Liver (tissue), 9 donors: Measurements from ENCODE around the gene HPCA. TPM values are rescaled to one million over a fixed set of nuclear protein-coding genes. Genes with fewer than 3 reads are reported as not detected.
A peak's percentile ranks its signal among the peaks of the same experiment; 100 is the strongest.

ENCODE experiments used
- DNase-seq: peaks from one replicate; pipeline ENCODE4 v3.0.0-alpha.2; 2017; ENCODE audit warnings: low spot score
- H3K27ac ChIP-seq, 2 donors: one replicate each; pipeline ENCODE4 v1.7.0; 2013; ENCODE audit warnings: inconsistent platforms in 2 of 2, low read length in 2 of 2, control low read depth in 1 of 2, low read depth in 1 of 2, mild to moderate bottlenecking in 1 of 2
- H3K27me3 ChIP-seq, 4 donors: one replicate each; pipeline versions ENCODE4 v1.6.1 to v1.7.0; 2013; ENCODE audit warnings: low read length in 3 of 4, inconsistent platforms in 1 of 4, mild to moderate bottlenecking in 1 of 4, moderate library complexity in 1 of 4; ENCODE audit not compliant: control insufficient read depth in 4 of 4, insufficient read depth in 4 of 4
- H3K36me3 ChIP-seq, 4 donors: one replicate each; pipeline versions ENCODE4 v1.6.1 to v1.7.0; 2013; ENCODE audit warnings: low read length in 3 of 4, mild to moderate bottlenecking in 3 of 4, low read depth in 1 of 4, moderate library complexity in 1 of 4; ENCODE audit not compliant: control insufficient read depth in 4 of 4, insufficient read depth in 3 of 4
- H3K4me1 ChIP-seq, 4 donors: one replicate each; pipeline versions ENCODE4 v1.6.1 to v1.7.0; 2013; ENCODE audit warnings: low read length in 3 of 4, mild to moderate bottlenecking in 3 of 4, moderate library complexity in 1 of 4; ENCODE audit not compliant: control insufficient read depth in 4 of 4, insufficient read depth in 4 of 4
- H3K4me3 ChIP-seq, 3 donors: one replicate each; pipeline versions ENCODE4 v1.6.1 to v1.7.0; 2013; ENCODE audit warnings: low read length in 3 of 3, control low read depth in 1 of 3, low read depth in 1 of 3, mild to moderate bottlenecking in 1 of 3
- H3K9ac ChIP-seq, 2 donors: one replicate each; pipeline ENCODE4 v1.7.0; 2013; ENCODE audit warnings: low read length in 2 of 2, mild to moderate bottlenecking in 2 of 2, moderate library complexity in 2 of 2, control low read depth in 1 of 2, low read depth in 1 of 2
- H3K9me3 ChIP-seq, 4 donors: one replicate each; pipeline versions ENCODE4 v1.6.1 to v1.7.0; 2013; ENCODE audit warnings: low read length in 3 of 4; ENCODE audit not compliant: control insufficient read depth in 4 of 4
- ATF3 ChIP-seq: IDR thresholded peaks from 2 replicates; pipeline ENCODE4 v1.6.1; 2016; ENCODE audit warnings: antibody characterized with exemption
- CTCF ChIP-seq: fragments of 150-350 bp; IDR thresholded peaks from 2 replicates; pipeline ENCODE4 v1.5.1; 2017; ENCODE audit warnings: improper control_type of control experiment, low read depth, low read length; ENCODE audit not compliant: missing input control
- EGR1 ChIP-seq, 2 donors: IDR thresholded peaks; 2 replicates each; pipeline ENCODE4 v1.6.1; 2016 to 2018; ENCODE audit warnings: antibody characterized with exemption in 2 of 2, low read depth in 2 of 2
- FOXA1 ChIP-seq: IDR thresholded peaks from 2 replicates; pipeline ENCODE4 v1.6.1; 2016; ENCODE audit warnings: antibody characterized with exemption
- FOXA2 ChIP-seq: IDR thresholded peaks from 2 replicates; pipeline ENCODE4 v1.6.1; 2016; ENCODE audit warnings: antibody characterized with exemption
- GABPA ChIP-seq, 2 donors: IDR thresholded peaks in 1 of 2; conservative IDR thresholded peaks in 1 of 2; 2 replicates each; pipeline ENCODE4 v1.6.1; 2016; ENCODE audit warnings: antibody characterized with exemption in 2 of 2, mild to moderate bottlenecking in 1 of 2, moderate library complexity in 1 of 2
- HNF4A ChIP-seq, 2 donors: conservative IDR thresholded peaks; 2 replicates each; pipeline ENCODE4 v1.6.1; 2016; ENCODE audit warnings: antibody characterized with exemption in 2 of 2, mild to moderate bottlenecking in 2 of 2
- HNF4G ChIP-seq: IDR thresholded peaks from 2 replicates; pipeline ENCODE4 v1.6.1; 2016; ENCODE audit warnings: antibody characterized with exemption
- JUND ChIP-seq, 2 donors: IDR thresholded peaks; 2 replicates each; pipeline ENCODE4 v1.6.1; 2016; ENCODE audit warnings: antibody characterized with exemption in 2 of 2
- NR2F2 ChIP-seq: IDR thresholded peaks from 2 replicates; pipeline ENCODE4 v1.6.1; 2016; ENCODE audit warnings: antibody characterized with exemption
- RAD21 ChIP-seq, 2 donors: IDR thresholded peaks; 2 replicates each; pipeline ENCODE4 v1.6.1; 2016; ENCODE audit warnings: antibody characterized with exemption in 2 of 2, mild to moderate bottlenecking in 2 of 2
- REST ChIP-seq: IDR thresholded peaks from 2 replicates; pipeline ENCODE4 v1.6.1; 2016; ENCODE audit warnings: antibody characterized with exemption, mild to moderate bottlenecking
- RXRA ChIP-seq, 2 donors: IDR thresholded peaks; 2 replicates each; pipeline ENCODE4 v1.6.1; 2017 to 2018; ENCODE audit warnings: antibody characterized with exemption in 2 of 2, mild to moderate bottlenecking in 1 of 2
- SP1 ChIP-seq: IDR thresholded peaks from 2 replicates; pipeline ENCODE4 v1.6.1; 2018; ENCODE audit warnings: antibody characterized with exemption, mild to moderate bottlenecking
- TAF1 ChIP-seq: conservative IDR thresholded peaks from 2 replicates; pipeline ENCODE4 v1.6.1; 2016; ENCODE audit warnings: antibody characterized with exemption, mild to moderate bottlenecking
- YY1 ChIP-seq: IDR thresholded peaks from 2 replicates; pipeline ENCODE4 v1.6.1; 2016; ENCODE audit warnings: antibody characterized with exemption, mild to moderate bottlenecking
- ZBTB33 ChIP-seq: IDR thresholded peaks from 2 replicates; pipeline ENCODE4 v1.6.1; 2016; ENCODE audit warnings: antibody characterized with exemption
- WGBS: extraction: QIAGEN DNeasy Blood & Tissue Kit; methylation state at CpG from one replicate; pipeline ENCODE4 v1.1.7; 2013; 5-methylcytosine and 5-hydroxymethylcytosine counted together
- polyA plus RNA-seq, 2 donors: library from polyadenylated mRNA; stranded (reverse) in 1 of 2; unstranded in 1 of 2; fragments of 200-250 nt in 1 of 2; fragments of >200 nt in 1 of 2; fragmentation: Nextera tagmentation in 1 of 2; extraction: Ambion mirVana in 1 of 2; gene quantifications; one replicate each; pipeline versions ENCODE4 v1.2.1 to v1.2.3, GENCODE V29; 2013 to 2015
- total RNA-seq, 2 donors: library from RNA; depleted of rRNA; stranded (reverse); fragments of >200 nt; gene quantifications; one replicate each; pipeline ENCODE4 v1.2.3, GENCODE V29; 2014
- TF ChIP-seq, protein P1 (sequence below): IDR thresholded peaks from 2 replicates; pipeline ENCODE4 v1.6.1; 2016; ENCODE audit warnings: antibody characterized with exemption
- donor health status: healthy.
- donor health status: healthy.
- donor health status: healthy.
- donor health status: healthy.
- donor health status: healthy.

The HPCA gene
- total and polyA plus RNA-seq, 4 donors: not detected

DNA sequence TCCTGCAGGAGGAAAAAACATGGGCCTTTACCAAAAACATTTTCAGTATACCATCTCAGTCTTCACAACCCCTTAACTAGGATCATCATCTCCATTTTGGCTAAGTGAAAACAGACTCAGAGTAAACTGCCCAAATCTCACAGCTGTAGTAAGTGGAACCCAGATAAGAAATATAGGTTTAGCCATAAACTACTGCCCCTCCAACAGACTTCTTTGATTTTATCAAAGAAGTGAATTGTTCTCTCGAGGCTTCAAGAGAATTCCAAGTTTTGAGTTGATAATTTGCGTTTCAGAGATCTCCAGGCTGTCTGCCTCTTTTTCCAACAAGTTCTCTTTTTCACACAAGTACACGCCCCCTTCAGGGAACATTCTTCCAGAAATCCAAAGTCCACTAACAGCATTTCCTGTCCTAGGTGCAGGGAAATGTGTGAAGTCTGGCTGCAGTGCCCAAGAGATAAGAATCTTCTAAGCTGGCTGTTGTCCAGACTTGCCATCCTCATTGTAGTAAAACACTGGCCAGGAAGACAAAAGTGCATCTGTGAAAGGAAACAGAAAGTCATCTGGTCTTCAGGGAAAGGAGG, 47.5 kb downstream of the HPCA start:
- Histone ChIP-seq H3K4me1 (peaks cover 10 to 45% (median 25%) of the 10 kb centered on the region in 4 donors), H3K9ac (no peak overlapping the region), H3K36me3 (peaks cover 0 to 7% (median 4%) of the 10 kb centered on the region in 4 donors), H3K27me3 (no peaks in the 10 kb centered on the region), H3K4me3 (no peak overlapping the region), H3K9me3 (no peaks in the 10 kb centered on the region), H3K27ac (peak overlapping the region; percentile 67 to 73)
- DNase-seq: peak; percentile 38
- WGBS: 12% methylated on average over 3 of the region's 3 CpGs
- TF ChIP-seq HNF4G (peak; percentile 96), GABPA (IDR thresholded peaks at IDR 0.05 in 1 of 2, conservative IDR thresholded peaks at IDR 0.05 in 1 of 2) (peak; percentile 22 to 79), FOXA1 (peak; percentile 68), CTCF (no peak), YY1 (peak; percentile 82), RAD21 (IDR thresholded peaks at IDR 0.05) (peak; percentile 8 to 66), REST (peak; percentile 62), FOXA2 (peak; percentile 49), SP1 (peak; percentile 97), RXRA (IDR thresholded peaks at IDR 0.05) (peak; percentile 85 to 92), EGR1 (IDR thresholded peaks at IDR 0.05; ENCODE audit: low read depth in 2 of 2) (peak; percentile 31 to 78), JUND (IDR thresholded peaks at IDR 0.05) (peak; percentile 55 to 71), NR2F2 (no peak), HNF4A (conservative IDR thresholded peaks at IDR 0.05) (peak; percentile 97 to 98), ATF3 (peak; percentile 27), TAF1 (no peak), ZBTB33 (peak; percentile 89)
- TF ChIP-seq, protein P1, sequence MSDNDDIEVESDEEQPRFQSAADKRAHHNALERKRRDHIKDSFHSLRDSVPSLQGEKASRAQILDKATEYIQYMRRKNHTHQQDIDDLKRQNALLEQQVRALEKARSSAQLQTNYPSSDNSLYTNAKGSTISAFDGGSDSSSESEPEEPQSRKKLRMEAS: peak; percentile 94
